MM.1S (cell line): ENCODE measurements around the gene MET.

ENCODE experiments used
- EZH2 ChIP-seq: fragments of 300-600 bp; sonication (generic); optimal IDR thresholded peaks from 2 replicates; pipeline ENCODE3; 2017; ENCODE audit warnings: low read depth, mild to moderate bottlenecking, antibody characterized with exemption, low read length, mixed read lengths
- EZH2phosphoT487 ChIP-seq: fragments of 300-600 bp; sonication (generic); IDR thresholded peaks from 2 replicates; pipeline ENCODE4 v1.6.1; 2018; ENCODE audit warnings: antibody characterized with exemption, low read length
- TF ChIP-seq, protein P1 (sequence below): fragments of 300-600 bp; sonication (generic); IDR thresholded peaks from 2 replicates; pipeline ENCODE4 v1.5.1; 2016; ENCODE audit warnings: antibody characterized with exemption, low read length, mixed read lengths

DNA sequence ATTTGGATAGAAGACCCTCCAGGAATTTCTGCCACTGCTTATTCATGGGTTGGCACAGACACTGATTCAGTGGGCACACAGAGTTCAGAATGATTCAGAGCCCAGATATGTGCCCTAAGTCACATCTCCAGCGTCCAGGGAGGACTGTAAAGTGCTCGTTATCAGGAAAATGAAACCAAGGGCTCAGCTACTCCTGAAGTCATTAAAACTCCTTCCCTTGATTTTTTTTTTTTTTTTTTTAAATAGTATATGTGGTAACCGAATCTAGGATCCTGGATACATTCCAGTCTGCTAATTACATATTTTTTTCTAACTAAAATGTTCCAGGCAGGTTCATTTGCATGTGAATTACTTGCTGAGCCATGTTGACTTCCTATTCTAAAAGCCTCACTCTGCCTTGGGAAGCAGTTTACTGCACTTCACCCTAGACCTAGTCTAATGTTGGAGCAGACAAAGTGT, 34.7 kb downstream of the MET start:
- TF ChIP-seq, protein P1, sequence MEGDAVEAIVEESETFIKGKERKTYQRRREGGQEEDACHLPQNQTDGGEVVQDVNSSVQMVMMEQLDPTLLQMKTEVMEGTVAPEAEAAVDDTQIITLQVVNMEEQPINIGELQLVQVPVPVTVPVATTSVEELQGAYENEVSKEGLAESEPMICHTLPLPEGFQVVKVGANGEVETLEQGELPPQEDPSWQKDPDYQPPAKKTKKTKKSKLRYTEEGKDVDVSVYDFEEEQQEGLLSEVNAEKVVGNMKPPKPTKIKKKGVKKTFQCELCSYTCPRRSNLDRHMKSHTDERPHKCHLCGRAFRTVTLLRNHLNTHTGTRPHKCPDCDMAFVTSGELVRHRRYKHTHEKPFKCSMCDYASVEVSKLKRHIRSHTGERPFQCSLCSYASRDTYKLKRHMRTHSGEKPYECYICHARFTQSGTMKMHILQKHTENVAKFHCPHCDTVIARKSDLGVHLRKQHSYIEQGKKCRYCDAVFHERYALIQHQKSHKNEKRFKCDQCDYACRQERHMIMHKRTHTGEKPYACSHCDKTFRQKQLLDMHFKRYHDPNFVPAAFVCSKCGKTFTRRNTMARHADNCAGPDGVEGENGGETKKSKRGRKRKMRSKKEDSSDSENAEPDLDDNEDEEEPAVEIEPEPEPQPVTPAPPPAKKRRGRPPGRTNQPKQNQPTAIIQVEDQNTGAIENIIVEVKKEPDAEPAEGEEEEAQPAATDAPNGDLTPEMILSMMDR = no peak
- no peak for TF ChIP-seq EZH2phosphoT487
- no peak for TF ChIP-seq EZH2
